GM12891 (cell line): ENCODE results near the gene SRRM5.
"Not testable (repeated sequence)": the region's sequence is repeated elsewhere in the genome, so short reads cannot be mapped to it uniquely, and the experiment has no call there.

Source experiments
- DNase-seq: peaks from one replicate; pipeline ENCODE4 v3.0.0; 2011; ENCODE audit warnings: low spot score; ENCODE audit not compliant: insufficient read length
- FAIRE-seq: peaks from 2 replicates; lab custom pipeline; 2011; peaks lifted over from hg19 to GRCh38; lab: Jason Lieb, UNC
- PAX5 ChIP-seq: IDR thresholded peaks from 2 replicates; pipeline ENCODE4 v1.6.1; 2011; ENCODE audit warnings: low read length, moderate library complexity, mild to moderate bottlenecking; ENCODE audit not compliant: insufficient read depth, severe bottlenecking
- POLR2A ChIP-seq: IDR thresholded peaks from 2 replicates; pipeline ENCODE4 v1.6.1; 2011; ENCODE audit warnings: low read depth, low read length, control low read depth
- POLR2AphosphoS5 ChIP-seq: IDR thresholded peaks from 2 replicates; pipeline ENCODE4 v1.6.1; 2011; ENCODE audit warnings: low read depth, low read length, control low read depth
- POU2F2 ChIP-seq: IDR thresholded peaks from 2 replicates; pipeline ENCODE4 v1.6.1; 2011; ENCODE audit warnings: low read depth, mild to moderate bottlenecking, control low read depth, low read length, moderate library complexity
- SPI1 ChIP-seq: IDR thresholded peaks from 2 replicates; pipeline ENCODE4 v1.6.1; 2011; ENCODE audit warnings: low read depth, low read length, control low read depth
- TAF1 ChIP-seq: IDR thresholded peaks from 2 replicates; pipeline ENCODE4 v1.6.1; 2011; ENCODE audit warnings: low read depth, low read length, control low read depth

SRRM5 gene

GRCh38 chr19:43634872-43635560, 23.1 kb downstream of the SRRM5 start:
- TF ChIP-seq POLR2AphosphoS5 = no peak
- TF ChIP-seq PAX5 = no peak
- no peak for TF ChIP-seq POU2F2
- TF ChIP-seq POLR2A = no peak
- TF ChIP-seq SPI1 = no peak
- no peak for TF ChIP-seq TAF1
- DNase-seq (no peak), FAIRE-seq (no peak)

- FAIRE-seq, DNase-seq: not testable (repeated sequence)
Observed at GRCh38 chr19:43635561-43635940, 23.7 kb downstream of the SRRM5 start.

GRCh38 chr19:43636121-43636683, 24.3 kb downstream of the SRRM5 start:
- TF ChIP-seq SPI1 (no peak), PAX5 (no peak), POLR2A (no peak), POLR2AphosphoS5 (no peak), POU2F2 (no peak), TAF1 (no peak)
- FAIRE-seq (no peak), DNase-seq (no peak)

- TF ChIP-seq POU2F2 = no peak
- TF ChIP-seq SPI1 = peak; percentile 64
- DNase-seq (no peak), FAIRE-seq (no peak)
Observed at GRCh38 chr19:43638214-43638994, 26.5 kb downstream of the SRRM5 start.

DNA sequence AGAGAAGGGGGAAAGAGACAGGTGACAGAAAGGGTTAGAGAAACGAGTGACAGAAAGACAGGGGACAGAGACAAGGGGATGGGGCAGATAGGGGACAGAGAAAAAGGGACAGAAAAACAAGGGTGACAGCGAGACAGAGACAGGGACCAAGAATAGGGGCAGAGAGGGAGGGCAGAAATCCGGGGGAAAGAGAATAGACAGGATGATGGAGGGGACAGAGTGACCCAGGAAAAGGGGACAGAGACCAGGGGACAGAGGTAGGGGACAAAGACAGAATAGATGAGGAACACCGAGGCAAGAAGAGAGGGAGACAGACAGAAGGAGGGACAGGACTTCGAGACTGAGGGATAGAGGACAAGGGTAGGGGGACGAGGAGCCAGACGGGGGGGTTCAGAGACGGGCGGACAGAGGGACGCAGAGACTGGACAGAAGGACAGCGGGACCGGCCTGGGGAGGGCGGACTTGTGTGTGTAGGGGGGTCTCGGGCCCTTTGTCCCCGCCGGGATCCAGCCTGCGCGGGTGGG, 27.2 kb downstream of the SRRM5 start:
- no peak for FAIRE-seq
- no peak for DNase-seq
- no peak for TF ChIP-seq POU2F2
- no peak for TF ChIP-seq TAF1
- TF ChIP-seq SPI1 = no peak
- no peak for TF ChIP-seq POLR2AphosphoS5
- TF ChIP-seq PAX5 = no peak
- TF ChIP-seq POLR2A = no peak

GRCh38 chr19:43639519-43640423, 27.9 kb downstream of the SRRM5 start, which contains the start of gene CADM4:
Gene CADM4 (minus strand): TSS chr19:43639850. CDS start chr19:43639790, 60 bp downstream.
- no peak for FAIRE-seq
- DNase-seq = peak; percentile 49

GRCh38 chr19:43640424-43640757, 28.5 kb downstream of the SRRM5 start:
- FAIRE-seq (no peak), DNase-seq (no peak)
- TF ChIP-seq SPI1 (no peak), POLR2A (no peak), TAF1 (no peak), POLR2AphosphoS5 (no peak), PAX5 (no peak), POU2F2 (no peak)

More at GRCh38 chr19:43639519-43640423, 27.9 kb downstream of the SRRM5 start, which contains the start of gene CADM4:
- TF ChIP-seq POU2F2 (no peak), TAF1 (no peak), POLR2A (no peak)

DNA sequence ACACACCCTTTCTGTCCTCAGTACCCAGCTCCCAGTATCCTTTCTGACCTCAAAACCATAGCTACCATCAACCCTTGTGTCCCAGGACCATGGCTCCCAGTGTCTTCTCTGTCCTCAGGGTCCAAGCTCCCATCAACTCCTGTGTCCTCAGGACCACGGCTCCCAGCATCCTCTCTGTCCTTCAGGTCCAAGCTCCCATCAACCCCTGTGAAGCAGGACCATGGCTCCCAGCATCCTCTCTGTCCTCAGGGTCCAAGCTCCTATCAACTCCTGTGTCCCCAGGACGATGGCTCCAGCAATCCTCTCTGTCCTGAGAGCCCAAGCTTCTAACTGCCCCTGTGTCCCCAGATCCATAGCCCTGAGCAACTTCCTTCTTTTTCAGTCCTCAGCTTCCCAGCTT, 29.4 kb downstream of the SRRM5 start:
- no peak for FAIRE-seq

GRCh38 chr19:43642531-43642930, 30.6 kb downstream of the SRRM5 start:
- TF ChIP-seq POLR2A = no peak
- no peak for TF ChIP-seq POU2F2
- no peak for TF ChIP-seq PAX5
- DNase-seq (no peak), FAIRE-seq (no peak)

More for the DNA sequence above, 29.4 kb downstream of the SRRM5 start:
- DNase-seq = no peak
- no peak for TF ChIP-seq POLR2A
- TF ChIP-seq POU2F2 = no peak
- TF ChIP-seq POLR2AphosphoS5 = no peak
- TF ChIP-seq PAX5 = no peak
- no peak for TF ChIP-seq TAF1
- TF ChIP-seq SPI1 = no peak
